ENCODE measurements around the gene MAGI2.
"Not testable (repeated sequence)": the region's sequence is repeated elsewhere in the genome, so short reads cannot be mapped to it uniquely, and the experiment has no call there.

MAGI2 gene

DNA sequence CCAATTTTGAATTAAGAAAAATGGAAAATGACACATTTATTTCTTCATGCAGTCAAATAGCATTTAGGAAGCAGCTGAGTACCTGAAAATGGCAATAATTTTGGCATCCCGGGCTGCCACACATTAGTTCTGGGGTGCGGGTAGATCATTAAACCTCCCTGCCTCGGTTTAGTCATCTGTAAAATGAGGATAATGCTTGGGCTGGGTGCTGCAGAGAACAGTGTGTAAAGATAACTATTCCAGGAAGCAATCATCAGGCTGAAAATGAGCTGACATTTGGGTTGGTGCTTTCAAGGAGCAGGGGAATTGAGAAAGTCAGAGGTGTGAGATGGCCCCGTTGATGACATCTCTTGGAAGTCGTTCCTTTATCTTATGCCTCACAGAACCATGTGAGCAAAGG is 887.7 kb downstream of the MAGI2 start:
- no peak for DNase-seq (ENCODE audit: low read depth in 3 of 3)

GRCh38 chr7:78563191-78563590 is 890.3 kb downstream of the MAGI2 start:
- no peak for DNase-seq (ENCODE audit: low read depth in 3 of 3)

GRCh38 chr7:78562191-78562590 is 891.3 kb downstream of the MAGI2 start:
- DNase-seq (ENCODE audit: low read depth in 3 of 3), result no peak

- DNase-seq (ENCODE audit: low read depth in 3 of 3), result no peak
Measured at GRCh38 chr7:78558566-78558965, 894.9 kb downstream of the MAGI2 start.

DNA sequence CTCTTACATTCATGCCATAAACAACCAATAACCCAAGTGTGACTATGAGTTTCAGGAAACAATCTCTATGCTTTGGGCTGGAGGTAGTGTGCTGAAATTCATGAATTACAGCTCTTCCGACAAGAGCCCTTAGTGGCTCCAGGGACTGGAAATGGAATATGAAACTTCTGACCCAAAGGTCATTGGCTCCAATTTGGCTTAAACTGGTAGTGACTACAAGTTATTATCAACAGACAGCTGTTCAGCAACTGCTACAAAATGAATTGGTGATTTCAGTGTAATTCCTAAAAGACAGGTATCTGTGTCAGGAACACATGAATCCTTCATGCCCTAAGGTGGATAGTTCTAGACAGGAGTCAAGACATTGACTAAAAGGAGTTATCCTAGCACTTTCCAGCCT is 909.5 kb downstream of the MAGI2 start:
- no peak for DNase-seq (ENCODE audit: low read depth in 3 of 3)

DNA sequence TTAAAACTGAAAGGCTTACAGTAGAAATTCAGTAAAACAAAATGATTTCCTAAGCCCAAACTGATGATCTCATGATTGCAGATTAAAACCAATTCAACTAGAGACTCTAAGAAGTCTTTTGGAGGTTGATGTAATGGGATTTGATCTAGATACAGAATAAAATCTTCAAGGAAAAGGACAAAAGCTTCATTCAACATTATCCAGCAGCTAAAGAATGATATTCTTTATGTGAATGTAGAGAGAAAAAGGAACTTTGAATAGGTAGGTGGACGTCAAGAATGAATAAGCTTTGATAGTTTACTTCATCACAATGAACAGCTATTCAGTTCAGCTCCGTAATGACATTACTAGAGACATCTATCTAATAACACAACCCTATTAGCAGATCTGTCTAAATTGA is 910.5 kb downstream of the MAGI2 start:
- no peak for DNase-seq (ENCODE audit: low read depth in 3 of 3)

GRCh38 chr7:78542541-78542940 is 910.9 kb downstream of the MAGI2 start:
- DNase-seq (ENCODE audit: low read depth in 3 of 3), result no peak

- no peak for DNase-seq (ENCODE audit: low read depth in 3 of 3)
Measured at GRCh38 chr7:78539825-78540224, 913.6 kb downstream of the MAGI2 start.

- no peak for DNase-seq (ENCODE audit: low read depth in 3 of 3)
Measured at GRCh38 chr7:78535655-78536054, 917.8 kb downstream of the MAGI2 start.

DNA sequence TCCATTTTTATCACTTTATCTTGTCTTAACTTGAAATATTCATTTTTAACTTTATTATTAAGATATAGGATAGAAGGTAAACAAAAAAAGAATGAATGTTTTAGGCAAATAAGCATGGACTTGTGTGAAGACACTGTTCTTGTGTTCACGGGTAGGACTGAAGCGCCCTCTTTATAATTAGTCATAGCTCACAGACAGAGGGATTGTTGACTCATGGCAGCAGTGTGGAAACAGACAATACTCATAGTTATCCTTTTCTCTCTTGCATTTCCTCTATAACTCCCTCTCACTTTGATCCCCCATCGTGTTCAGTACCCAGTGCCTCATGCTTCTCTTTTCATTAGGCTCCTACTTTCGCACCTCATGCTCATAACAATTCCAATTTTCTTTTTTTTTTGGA is 923.1 kb downstream of the MAGI2 start:
- no peak for DNase-seq (ENCODE audit: low read depth in 3 of 3)

GRCh38 chr7:78529392-78529791 is 924.1 kb downstream of the MAGI2 start:
- no peak for DNase-seq (ENCODE audit: low read depth in 3 of 3)

DNA sequence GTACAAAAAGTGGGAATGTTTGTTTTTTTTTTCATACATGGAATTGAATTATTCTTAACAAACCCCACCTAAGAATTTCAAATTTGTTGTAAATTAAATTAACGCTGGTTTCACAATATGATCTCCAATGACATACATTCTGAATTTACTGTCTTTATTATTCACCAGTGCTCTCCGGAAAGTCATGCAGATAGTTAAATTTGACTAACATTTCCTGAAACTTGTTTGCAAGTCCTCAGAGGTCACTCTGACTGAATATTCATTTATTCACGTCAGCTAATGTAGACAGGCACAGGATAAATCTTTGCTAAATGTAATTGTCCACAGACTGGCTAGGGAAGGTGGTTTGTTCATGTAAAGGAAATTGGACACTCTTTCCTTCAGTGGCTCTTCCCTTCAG is 924.5 kb downstream of the MAGI2 start:
- no peak for DNase-seq (ENCODE audit: low read depth in 3 of 3)

DNA sequence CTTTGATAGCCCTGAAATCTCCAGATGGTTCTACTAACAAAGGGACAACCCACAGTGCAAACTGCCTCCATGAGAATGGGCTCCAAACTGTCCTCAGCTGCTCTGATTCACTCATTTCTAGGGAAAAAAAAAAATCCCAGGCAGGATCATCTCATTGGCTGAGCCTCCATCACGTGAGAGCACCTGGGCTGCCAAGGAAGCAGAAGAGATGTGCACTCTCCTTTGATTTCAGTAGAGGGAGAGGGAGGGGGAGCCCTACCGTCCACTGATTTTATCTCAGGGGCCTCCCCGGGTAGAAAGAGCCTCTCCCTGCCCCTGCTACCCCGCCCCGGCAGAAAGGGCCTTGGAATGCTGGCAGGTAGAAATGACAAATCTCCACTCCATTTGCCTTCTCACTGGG is 929.5 kb downstream of the MAGI2 start:
- no peak for DNase-seq (ENCODE audit: low read depth in 3 of 3)

- no peak for DNase-seq (ENCODE audit: low read depth in 3 of 3)
Measured at GRCh38 chr7:78521961-78522360, 931.5 kb downstream of the MAGI2 start.

- no peak for DNase-seq (ENCODE audit: low read depth in 3 of 3)
Measured at GRCh38 chr7:78516450-78516849, 937.0 kb downstream of the MAGI2 start.

DNA sequence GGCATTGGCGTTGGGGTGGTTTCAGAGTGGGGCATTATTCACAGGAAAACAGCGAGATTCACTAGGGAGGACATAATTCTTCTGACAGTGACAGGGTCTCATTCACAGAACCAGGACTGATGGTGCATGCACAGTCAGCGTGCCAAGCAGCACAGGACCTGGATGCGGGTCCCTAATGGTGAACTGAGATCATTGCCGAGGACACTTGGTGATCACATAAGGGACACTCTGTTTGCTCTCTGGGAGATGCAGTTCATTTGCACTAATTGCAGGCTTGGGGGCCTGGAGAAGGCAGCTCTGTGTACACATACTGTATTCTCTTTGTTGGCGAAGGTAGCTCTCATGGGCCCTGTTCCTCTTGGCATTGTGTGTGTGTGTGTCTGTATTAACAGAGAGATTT is 938.8 kb downstream of the MAGI2 start:
- DNase-seq (ENCODE audit: low read depth in 3 of 3), result no peak

DNA sequence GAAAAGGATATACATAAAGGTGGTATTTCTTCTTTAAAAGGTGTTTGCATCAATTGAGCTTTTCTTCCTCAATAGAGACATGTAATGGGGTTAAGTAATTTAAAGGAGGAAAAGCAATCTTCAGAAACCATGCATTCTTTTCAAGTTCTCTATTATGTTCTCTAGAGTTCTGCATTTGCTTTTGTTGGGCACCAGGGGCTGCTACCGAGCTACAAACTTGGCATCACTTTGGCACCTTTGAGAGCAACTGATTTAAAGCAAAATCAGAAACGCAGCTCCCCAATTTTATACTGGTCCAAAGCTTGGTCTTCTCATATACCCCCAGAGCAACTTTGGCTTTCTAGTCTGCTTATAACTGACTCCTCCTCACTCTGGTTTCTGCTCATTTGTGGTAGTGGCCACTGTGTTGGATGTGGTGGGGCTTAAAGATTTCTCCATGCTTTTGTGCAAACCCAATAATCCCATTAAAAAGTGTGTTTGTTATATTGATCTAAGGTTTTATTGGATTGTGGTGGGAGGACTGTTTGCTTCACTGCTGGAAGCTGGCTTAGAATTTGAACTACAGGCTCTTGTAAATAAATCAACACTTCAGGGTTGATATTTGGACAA is 942.8 kb downstream of the MAGI2 start:
- no peak for DNase-seq (ENCODE audit: low read depth in 3 of 3)

- not testable (repeated sequence) for DNase-seq (ENCODE audit: low read depth in 3 of 3)
Measured at GRCh38 chr7:78503301-78503700, 950.2 kb downstream of the MAGI2 start.

DNA sequence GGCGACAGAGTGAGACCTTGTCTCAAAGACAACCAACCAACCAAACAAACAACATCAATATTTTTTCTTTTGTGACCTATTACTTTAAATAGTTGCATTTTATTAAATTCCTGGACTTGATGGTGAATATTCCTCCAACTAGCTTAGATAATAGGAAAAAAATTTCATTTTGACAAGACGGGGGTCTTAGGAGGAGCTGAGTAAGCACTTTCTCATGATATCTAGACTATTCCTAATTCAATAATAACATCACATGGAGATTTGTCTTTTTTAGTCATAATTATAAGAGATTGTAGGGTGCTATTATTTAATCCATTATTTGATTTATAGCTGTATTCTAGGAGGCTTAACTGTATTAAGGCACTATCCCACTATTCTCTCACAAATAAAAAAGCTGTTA is 952.4 kb downstream of the MAGI2 start:
- DNase-seq (ENCODE audit: low read depth in 3 of 3), result no peak

DNA sequence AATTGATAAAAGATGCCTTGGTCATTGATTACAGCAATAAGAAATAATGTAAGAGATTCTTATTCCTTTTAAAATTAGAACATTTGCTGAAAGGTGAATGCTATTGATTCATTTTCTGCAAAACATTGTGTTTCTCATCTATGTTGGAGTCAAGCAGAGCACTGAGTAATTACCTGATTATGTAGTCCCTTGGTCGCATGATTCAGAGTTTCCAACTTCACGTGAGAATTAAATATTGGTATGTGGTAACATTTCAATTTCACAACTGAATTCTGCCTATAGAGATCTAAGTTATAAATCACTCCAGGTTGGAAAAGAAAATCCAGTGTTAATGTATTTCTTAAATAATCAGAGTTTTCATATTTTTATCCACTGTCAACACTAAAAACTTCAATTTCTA is 953.5 kb downstream of the MAGI2 start:
- no peak for DNase-seq (ENCODE audit: low read depth in 3 of 3)

DNA sequence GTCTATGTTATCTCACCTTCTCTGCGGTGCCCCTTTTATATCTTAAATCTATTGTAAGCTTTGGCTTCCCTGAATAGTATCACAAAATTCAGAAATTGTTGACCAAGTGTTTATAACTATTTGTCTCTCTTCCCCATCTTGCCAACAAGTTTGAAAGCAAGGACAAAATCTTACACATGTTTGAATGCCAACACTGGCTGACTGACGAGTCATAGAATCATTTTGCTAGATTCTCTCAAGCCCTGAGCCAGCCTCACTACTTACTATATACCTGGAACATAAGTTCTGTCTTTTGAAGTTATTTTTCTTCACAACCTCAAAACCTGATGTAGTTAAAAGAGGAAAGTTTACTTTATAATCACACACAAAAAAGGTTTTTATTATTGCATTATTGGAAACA is 954.2 kb downstream of the MAGI2 start:
- DNase-seq (ENCODE audit: low read depth in 3 of 3), result no peak

DNA sequence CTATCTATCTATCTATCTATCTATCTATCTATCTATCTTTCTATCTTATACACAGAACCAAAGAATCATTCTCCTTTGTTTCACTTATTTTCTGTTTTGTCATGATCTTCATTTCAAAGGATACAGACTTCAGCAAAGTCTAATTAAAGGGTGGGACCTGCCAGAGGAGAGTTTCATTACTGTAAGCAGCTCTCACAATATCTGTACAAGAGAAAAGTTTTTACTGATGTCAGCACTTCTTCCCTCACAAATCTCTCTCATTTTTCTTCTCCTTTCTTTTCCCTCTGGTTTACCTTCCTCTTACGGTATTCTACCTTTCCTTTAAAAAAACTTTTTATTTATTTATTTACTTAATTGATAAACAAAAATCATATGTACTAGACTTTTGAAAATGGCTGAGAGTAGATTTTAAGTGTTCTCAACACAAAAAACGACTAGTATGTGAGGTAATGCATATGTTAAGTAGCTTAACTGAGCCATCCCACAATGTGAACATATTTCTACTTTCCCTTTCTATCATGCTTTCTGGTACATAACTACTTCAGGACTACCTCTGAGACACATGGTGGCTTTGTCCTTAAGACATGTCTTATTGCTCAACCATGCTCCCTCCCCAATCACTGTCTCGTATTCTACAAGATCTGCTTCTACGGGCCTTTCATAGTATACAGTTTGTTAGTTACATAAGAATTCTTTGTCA is 955.6 kb downstream of the MAGI2 start:
- no peak for DNase-seq (ENCODE audit: low read depth in 3 of 3)

DNA sequence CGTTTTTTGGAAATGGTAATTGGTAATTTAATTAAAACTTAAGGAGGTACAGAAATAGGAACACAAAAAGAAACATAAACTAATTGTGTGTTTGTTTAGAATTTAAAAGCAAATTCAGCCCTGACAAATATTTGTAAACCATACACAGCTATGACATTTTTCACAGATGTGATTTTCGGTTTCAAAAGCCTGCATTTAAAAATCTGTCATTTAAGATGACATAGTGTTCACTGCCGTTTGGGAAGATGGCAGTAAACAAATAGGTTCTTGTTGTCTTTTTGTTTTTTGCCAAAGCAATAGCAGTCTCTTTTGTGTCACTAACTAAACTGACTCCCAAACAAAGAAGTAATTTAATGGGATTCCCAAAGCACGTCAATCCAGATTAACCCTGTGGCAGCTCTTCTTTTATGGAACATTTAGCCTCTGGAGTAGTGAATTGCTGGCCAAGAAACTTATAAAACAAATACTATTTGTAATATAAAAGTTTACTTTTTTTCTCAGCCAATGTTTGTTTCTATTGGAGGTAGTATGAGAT is 957.3 kb downstream of the MAGI2 start:
- no peak for DNase-seq (ENCODE audit: low read depth in 3 of 3)

DNA sequence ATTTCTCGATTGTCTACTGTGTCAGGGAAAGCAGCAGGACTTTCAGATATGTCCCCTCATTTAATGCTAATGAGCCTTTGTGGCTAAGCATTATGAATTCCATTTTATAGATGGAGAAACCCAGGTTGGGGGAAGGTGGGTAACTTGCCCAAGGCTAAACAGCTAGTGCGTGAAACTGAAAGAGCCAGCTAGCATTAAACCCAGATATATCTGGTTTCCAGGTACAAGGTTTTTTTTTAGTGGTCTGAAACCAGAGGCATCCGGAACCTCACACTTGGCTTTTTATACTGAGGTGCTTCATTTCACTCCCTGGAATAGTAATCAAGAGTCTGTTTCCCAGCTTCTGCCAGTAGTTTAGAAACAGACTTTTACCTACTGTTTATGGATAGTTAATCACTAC is 960.1 kb downstream of the MAGI2 start:
- DNase-seq (ENCODE audit: low read depth in 3 of 3), result no peak
